Tracheal epithelial cell (primary cell): ENCODE results near the gene KIRREL3. TPM values are rescaled to one million over a fixed set of nuclear protein-coding genes. Genes with fewer than 3 reads are reported as not detected.

Source experiments
- total RNA-seq: library from RNA; depleted of rRNA; stranded (reverse); fragments of >200 nt; gene quantifications from 2 replicates; pipeline ENCODE4 v1.2.1, GENCODE V29; 2014

KIRREL3 gene
- total RNA-seq, result 1.4 TPM in 1 of 2 replicates, not detected in the other

GRCh38 chr11:127000291-127000968 is at the start of gene KIRREL3:
KIRREL3 (minus strand) TSS chr11:127000770.

